Measurements from ENCODE around the gene IPO13.

IPO13 gene

GRCh38 chr1:43921022-43921421 lies 25.7 kb upstream of the IPO13 start:
- H3K4me2 ChIP-seq (ENCODE audit: low read length, poor library complexity, severe bottlenecking) = no peak overlapping the region
- H4K8ac ChIP-seq (ENCODE audit: low read length) = no peak overlapping the region
- no peak overlapping the region for H3K9ac ChIP-seq (ENCODE audit: low read length)
- no peak overlapping the region for H2BK5ac ChIP-seq (ENCODE audit: low read depth, low read length, poor library complexity, severe bottlenecking)
- H3K27ac ChIP-seq (ENCODE audit: low read length, poor library complexity, severe bottlenecking) = no peak overlapping the region
- no peak overlapping the region for H2BK15ac ChIP-seq (ENCODE audit: low read depth, poor library complexity, severe bottlenecking)
- no peak overlapping the region for H3K14ac ChIP-seq (ENCODE audit: low read length in 2 of 2)
- no peak overlapping the region for H2AK5ac ChIP-seq (ENCODE audit: low read length, severe bottlenecking)
- WGBS = 89% methylated on average over 6 of the region's 6 CpGs
- H3K4me1 ChIP-seq (ENCODE audit: control insufficient read depth, insufficient read depth, low read depth, low read length) = peaks cover 6% of the 10 kb centered on the region
- no peaks in the 10 kb centered on the region for H3K9me3 ChIP-seq (ENCODE audit: control insufficient read depth, low read length)
- no peak overlapping the region for H4K91ac ChIP-seq (ENCODE audit: low read length)
- no peak overlapping the region for H3K4ac ChIP-seq (ENCODE audit: low read depth in 1 of 2, low read length in 2 of 2)
- DNase-seq = no peak
- H3K4me3 ChIP-seq (ENCODE audit: insufficient read depth in 1 of 2, low read depth in 1 of 2, low read length in 2 of 2) = no peak overlapping the region
- no peak overlapping the region for H3K23ac ChIP-seq (ENCODE audit: low read length in 2 of 2)
- peaks cover 11 to 21% of the 10 kb centered on the region in 2 experiments for H3K36me3 ChIP-seq (ENCODE audit: control insufficient read depth in 1 of 2, insufficient read depth in 2 of 2, low read depth in 1 of 2, low read length in 2 of 2)
- no peaks in the 10 kb centered on the region for H3K79me1 ChIP-seq (replicated peaks; ENCODE audit: low read length, poor library complexity, severe bottlenecking)
- H3K27me3 ChIP-seq (ENCODE audit: control insufficient read depth in 1 of 2, insufficient read depth in 1 of 2, low read length in 2 of 2) = no peaks in the 10 kb centered on the region
- H3K18ac ChIP-seq (ENCODE audit: low read depth in 1 of 2, low read length in 2 of 2) = no peak overlapping the region
- H2BK120ac ChIP-seq (ENCODE audit: low read depth, low read length) = no peak overlapping the region
- no peak overlapping the region for H2BK12ac ChIP-seq (ENCODE audit: low read length in 2 of 2)
- no peak overlapping the region for H2AFZ ChIP-seq (ENCODE audit: low read depth, low read length)

DNA sequence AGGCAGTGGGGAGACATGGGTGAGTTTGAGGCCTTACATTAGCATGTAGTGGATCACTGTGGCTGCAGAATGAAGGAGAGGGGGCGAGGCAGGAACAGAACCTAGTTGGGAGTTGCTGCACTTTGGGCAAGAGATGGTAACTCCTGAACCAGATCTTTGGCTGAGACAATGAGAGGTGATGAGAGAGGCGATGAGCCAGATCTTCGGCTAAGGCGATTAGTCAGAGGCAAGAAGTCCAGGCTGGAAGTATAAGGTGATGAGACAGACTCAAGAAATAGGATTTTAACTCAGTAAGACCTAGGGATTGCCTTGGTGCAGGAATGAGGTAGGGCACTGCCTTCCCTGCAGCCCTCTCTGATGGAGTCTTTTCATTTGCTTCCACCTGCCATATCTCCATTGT lies 22.2 kb upstream of the IPO13 start:
- Histone ChIP-seq H3K4me3 (ENCODE audit: insufficient read depth in 1 of 2, low read depth in 1 of 2, low read length in 2 of 2) (no peak overlapping the region), H3K9me3 (ENCODE audit: control insufficient read depth, low read length) (no peaks in the 10 kb centered on the region), H4K91ac (ENCODE audit: low read length) (no peak overlapping the region), H4K8ac (ENCODE audit: low read length) (no peak overlapping the region), H2BK5ac (ENCODE audit: low read depth, low read length, poor library complexity, severe bottlenecking) (no peak overlapping the region), H3K9ac (ENCODE audit: low read length) (no peak overlapping the region), H3K4me2 (ENCODE audit: low read length, poor library complexity, severe bottlenecking) (no peak overlapping the region), H3K4ac (ENCODE audit: low read depth in 1 of 2, low read length in 2 of 2) (no peak overlapping the region), H3K18ac (ENCODE audit: low read depth in 1 of 2, low read length in 2 of 2) (no peak overlapping the region), H2AFZ (ENCODE audit: low read depth, low read length) (no peak overlapping the region), H3K27me3 (ENCODE audit: control insufficient read depth in 1 of 2, insufficient read depth in 1 of 2, low read length in 2 of 2) (no peaks in the 10 kb centered on the region), H3K14ac (ENCODE audit: low read length in 2 of 2) (no peak overlapping the region), H3K23ac (ENCODE audit: low read length in 2 of 2) (no peak overlapping the region), H2BK15ac (ENCODE audit: low read depth, poor library complexity, severe bottlenecking) (no peak overlapping the region), H3K4me1 (ENCODE audit: control insufficient read depth, insufficient read depth, low read depth, low read length) (peaks cover 7% of the 10 kb centered on the region), H2AK5ac (ENCODE audit: low read length, severe bottlenecking) (no peak overlapping the region), H2BK120ac (ENCODE audit: low read depth, low read length) (no peak overlapping the region), H3K27ac (ENCODE audit: low read length, poor library complexity, severe bottlenecking) (no peak overlapping the region), H3K36me3 (ENCODE audit: control insufficient read depth in 1 of 2, insufficient read depth in 2 of 2, low read depth in 1 of 2, low read length in 2 of 2) (peaks cover 18 to 23% of the 10 kb centered on the region in 2 experiments), H2BK12ac (ENCODE audit: low read length in 2 of 2) (no peak overlapping the region), H3K79me1 (replicated peaks; ENCODE audit: low read length, poor library complexity, severe bottlenecking) (no peaks in the 10 kb centered on the region)
- no peak for DNase-seq
- 72% methylated on average over 4 of the region's 4 CpGs for WGBS

DNA sequence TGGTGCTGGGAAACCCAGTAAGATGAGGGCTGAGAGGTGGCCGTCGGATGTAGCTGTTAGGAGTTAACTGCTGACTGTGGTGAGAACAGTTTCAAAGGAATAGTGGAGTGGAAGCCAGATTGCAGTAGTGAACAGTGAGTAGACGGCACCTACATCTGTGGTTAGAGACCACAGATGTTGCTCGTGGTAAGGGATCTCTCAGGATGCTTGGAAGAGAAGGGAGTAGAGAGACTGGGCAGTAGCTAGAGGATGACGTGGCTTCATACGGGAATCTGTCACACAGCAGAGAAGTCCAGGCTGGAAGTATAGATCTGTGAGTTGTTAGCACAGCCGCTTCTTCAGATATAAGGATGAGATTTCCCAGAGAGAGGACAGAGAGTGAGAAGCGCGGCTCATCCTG lies 20.9 kb upstream of the IPO13 start:
- 96% methylated on average over 9 of the region's 9 CpGs for WGBS
- no peak overlapping the region for H2AFZ ChIP-seq (ENCODE audit: low read depth, low read length)

GRCh38 chr1:43930168-43930948 lies 16.4 kb upstream of the IPO13 start:
- Histone ChIP-seq H2BK12ac (ENCODE audit: low read length in 2 of 2) (no peak overlapping the region), H4K91ac (ENCODE audit: low read length) (no peak overlapping the region), H2AFZ (ENCODE audit: low read depth, low read length) (no peak overlapping the region), H3K4ac (ENCODE audit: low read depth in 1 of 2, low read length in 2 of 2) (no peak overlapping the region), H3K27me3 (ENCODE audit: control insufficient read depth in 1 of 2, insufficient read depth in 1 of 2, low read length in 2 of 2) (peaks cover 0 to 18% of the 10 kb centered on the region in 2 experiments), H2AK5ac (ENCODE audit: low read length, severe bottlenecking) (no peak overlapping the region), H2BK5ac (ENCODE audit: low read depth, low read length, poor library complexity, severe bottlenecking) (no peak overlapping the region), H3K4me1 (ENCODE audit: control insufficient read depth, insufficient read depth, low read depth, low read length) (peaks cover 32% of the 10 kb centered on the region), H3K36me3 (ENCODE audit: control insufficient read depth in 1 of 2, insufficient read depth in 2 of 2, low read depth in 1 of 2, low read length in 2 of 2) (peaks cover 20 to 34% of the 10 kb centered on the region in 2 experiments), H2BK120ac (ENCODE audit: low read depth, low read length) (no peak overlapping the region), H3K27ac (ENCODE audit: low read length, poor library complexity, severe bottlenecking) (no peak overlapping the region), H3K9ac (ENCODE audit: low read length) (no peak overlapping the region), H2BK15ac (ENCODE audit: low read depth, poor library complexity, severe bottlenecking) (no peak overlapping the region), H3K14ac (ENCODE audit: low read length in 2 of 2) (no peak overlapping the region), H3K18ac (ENCODE audit: low read depth in 1 of 2, low read length in 2 of 2) (no peak overlapping the region), H3K4me3 (ENCODE audit: insufficient read depth in 1 of 2, low read depth in 1 of 2, low read length in 2 of 2) (no peak overlapping the region), H3K9me3 (ENCODE audit: control insufficient read depth, low read length) (peaks cover 5% of the 10 kb centered on the region), H4K8ac (ENCODE audit: low read length) (no peak overlapping the region), H3K23ac (ENCODE audit: low read length in 2 of 2) (no peak overlapping the region), H3K79me1 (replicated peaks; ENCODE audit: low read length, poor library complexity, severe bottlenecking) (no peaks in the 10 kb centered on the region), H3K4me2 (ENCODE audit: low read length, poor library complexity, severe bottlenecking) (no peak overlapping the region)
- 94% methylated on average over 10 of the region's 10 CpGs for WGBS
- no peak for DNase-seq

More for the DNA sequence above, 20.9 kb upstream of the IPO13 start:
- H2BK12ac ChIP-seq (ENCODE audit: low read length in 2 of 2) = no peak overlapping the region
- peaks cover 21 to 25% of the 10 kb centered on the region in 2 experiments for H3K36me3 ChIP-seq (ENCODE audit: control insufficient read depth in 1 of 2, insufficient read depth in 2 of 2, low read depth in 1 of 2, low read length in 2 of 2)
- no peaks in the 10 kb centered on the region for H3K27me3 ChIP-seq (ENCODE audit: control insufficient read depth in 1 of 2, insufficient read depth in 1 of 2, low read length in 2 of 2)
- H4K8ac ChIP-seq (ENCODE audit: low read length) = no peak overlapping the region
- H4K91ac ChIP-seq (ENCODE audit: low read length) = no peak overlapping the region
- no peak overlapping the region for H3K14ac ChIP-seq (ENCODE audit: low read length in 2 of 2)
- no peak overlapping the region for H2AK5ac ChIP-seq (ENCODE audit: low read length, severe bottlenecking)
- no peak overlapping the region for H2BK15ac ChIP-seq (ENCODE audit: low read depth, poor library complexity, severe bottlenecking)
- no peaks in the 10 kb centered on the region for H3K79me1 ChIP-seq (replicated peaks; ENCODE audit: low read length, poor library complexity, severe bottlenecking)
- no peak overlapping the region for H3K4ac ChIP-seq (ENCODE audit: low read depth in 1 of 2, low read length in 2 of 2)
- no peak overlapping the region for H2BK120ac ChIP-seq (ENCODE audit: low read depth, low read length)
- H3K23ac ChIP-seq (ENCODE audit: low read length in 2 of 2) = no peak overlapping the region
- H3K4me3 ChIP-seq (ENCODE audit: insufficient read depth in 1 of 2, low read depth in 1 of 2, low read length in 2 of 2) = no peak overlapping the region
- no peak overlapping the region for H3K9ac ChIP-seq (ENCODE audit: low read length)
- H3K4me2 ChIP-seq (ENCODE audit: low read length, poor library complexity, severe bottlenecking) = no peak overlapping the region
- no peak overlapping the region for H3K18ac ChIP-seq (ENCODE audit: low read depth in 1 of 2, low read length in 2 of 2)
- peaks cover 5% of the 10 kb centered on the region for H3K9me3 ChIP-seq (ENCODE audit: control insufficient read depth, low read length)
- no peak for DNase-seq
- peaks cover 11% of the 10 kb centered on the region for H3K4me1 ChIP-seq (ENCODE audit: control insufficient read depth, insufficient read depth, low read depth, low read length)
- H2BK5ac ChIP-seq (ENCODE audit: low read depth, low read length, poor library complexity, severe bottlenecking) = no peak overlapping the region
- no peak overlapping the region for H3K27ac ChIP-seq (ENCODE audit: low read length, poor library complexity, severe bottlenecking)

All from mesenchymal stem cell (in vitro differentiated cells and primary cell).